Osteoblast (primary cell): ENCODE measurements around the gene AAK1. TPM values are rescaled to one million over a fixed set of nuclear protein-coding genes. Genes with fewer than 3 reads are reported as not detected.
A peak's percentile ranks its signal among the peaks of the same experiment; 100 is the strongest.

ENCODE experiments used
- DNase-seq: peaks from one replicate; pipeline ENCODE4 v3.0.0; 2011; ENCODE audit warnings: low spot score, mixed read lengths; ENCODE audit not compliant: insufficient read length; ENCODE audit errors: missing footprints
- H2AFZ ChIP-seq: 2 replicates; pipeline ENCODE4 v1.6.0; 2011; ENCODE audit warnings: mild to moderate bottlenecking, low read length
- H3K27ac ChIP-seq: 2 replicates; pipeline ENCODE4 v1.5.1; 2011; ENCODE audit warnings: mild to moderate bottlenecking, low read depth, low read length, moderate library complexity
- H3K27me3 ChIP-seq: 2 replicates; pipeline ENCODE4 v1.6.0; 2012; ENCODE audit warnings: mild to moderate bottlenecking, control low read depth, inconsistent platforms, low read length, moderate library complexity; ENCODE audit not compliant: insufficient read depth
- H3K36me3 ChIP-seq: 2 replicates; pipeline ENCODE4 v1.5.1; 2011; ENCODE audit warnings: mild to moderate bottlenecking, low read length, control low read depth, moderate library complexity; ENCODE audit not compliant: insufficient read depth
- H3K4me1 ChIP-seq: 2 replicates; pipeline ENCODE4 v1.5.1; 2011; ENCODE audit warnings: mild to moderate bottlenecking, low read length, control low read depth, moderate library complexity; ENCODE audit not compliant: insufficient read depth
- H3K4me2 ChIP-seq: 2 replicates; pipeline ENCODE4 v1.6.0; 2011; ENCODE audit warnings: mild to moderate bottlenecking, low read length; ENCODE audit not compliant: insufficient read depth
- H3K4me3 ChIP-seq: fragments of 200-600 bp; sonication (generic); 3 replicates; pipeline ENCODE4 v1.5.1; 2012; ENCODE audit warnings: mild to moderate bottlenecking, low read length, inconsistent platforms; ENCODE audit not compliant: insufficient read depth
- H3K79me2 ChIP-seq: 2 replicates; pipeline ENCODE4 v1.6.0; 2012; ENCODE audit warnings: mild to moderate bottlenecking, low read length, control low read depth, inconsistent platforms; ENCODE audit not compliant: insufficient read depth
- H3K9me3 ChIP-seq: 2 replicates; pipeline ENCODE4 v1.5.1; 2011; ENCODE audit warnings: low read depth, low read length, control low read depth
- H4K20me1 ChIP-seq: 2 replicates; pipeline ENCODE4 v1.6.0; 2012; ENCODE audit warnings: mild to moderate bottlenecking, low read length, control low read depth; ENCODE audit not compliant: insufficient read depth
- total RNA-seq: library from RNA; depleted of rRNA; stranded (reverse); fragments of >200 nt; gene quantifications from 2 replicates; pipeline ENCODE4 v1.2.3, GENCODE V29; 2012
- TF ChIP-seq, protein P1 (sequence below): IDR thresholded peaks from 2 replicates; pipeline ENCODE4 v1.5.1; 2011; ENCODE audit warnings: mild to moderate bottlenecking, low read depth, low read length, moderate library complexity; ENCODE audit errors: extremely low read depth

Gene AAK1
- total RNA-seq, 1 donor = 61.9 TPM

DNA sequence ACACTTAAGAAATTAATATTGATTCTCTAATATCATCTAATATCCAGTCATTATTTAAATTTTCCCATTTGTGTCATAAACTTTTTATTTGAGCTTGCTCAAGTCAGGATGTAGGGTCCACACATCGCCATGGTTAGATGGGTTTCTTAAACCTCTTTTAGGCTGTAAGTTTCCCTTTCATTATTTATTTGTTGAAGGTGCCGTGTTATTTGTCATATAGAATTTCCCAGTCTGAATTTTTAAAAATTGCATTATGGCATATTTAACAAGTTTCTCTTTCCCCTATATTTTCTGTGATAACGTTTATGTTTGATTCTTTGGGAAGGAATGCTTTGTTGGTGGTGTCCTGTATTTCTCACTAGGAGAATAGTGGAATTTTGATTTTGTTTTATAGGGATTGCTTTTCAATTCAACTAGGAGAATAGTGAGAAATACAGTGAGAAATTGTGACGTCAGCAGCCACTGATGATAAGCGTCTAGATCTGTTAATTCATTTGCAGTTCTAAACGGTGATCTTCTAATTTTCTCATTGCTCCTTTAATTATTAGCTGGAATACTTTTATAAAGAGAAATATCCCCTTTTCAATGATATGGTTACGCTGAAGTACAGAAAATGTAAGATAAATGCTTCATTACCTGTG, 44.6 kb upstream of the AAK1 start:
- H3K36me3 ChIP-seq = no peaks in the 10 kb centered on the region
- no peak overlapping the region for H3K4me2 ChIP-seq
- H3K4me3 ChIP-seq = no peak overlapping the region
- H4K20me1 ChIP-seq = no peaks in the 10 kb centered on the region
- peaks cover 19% of the 10 kb centered on the region for H3K4me1 ChIP-seq
- H3K79me2 ChIP-seq = no peaks in the 10 kb centered on the region
- H3K9me3 ChIP-seq = no peaks in the 10 kb centered on the region
- no peak overlapping the region for H3K27ac ChIP-seq
- TF ChIP-seq, protein P1, sequence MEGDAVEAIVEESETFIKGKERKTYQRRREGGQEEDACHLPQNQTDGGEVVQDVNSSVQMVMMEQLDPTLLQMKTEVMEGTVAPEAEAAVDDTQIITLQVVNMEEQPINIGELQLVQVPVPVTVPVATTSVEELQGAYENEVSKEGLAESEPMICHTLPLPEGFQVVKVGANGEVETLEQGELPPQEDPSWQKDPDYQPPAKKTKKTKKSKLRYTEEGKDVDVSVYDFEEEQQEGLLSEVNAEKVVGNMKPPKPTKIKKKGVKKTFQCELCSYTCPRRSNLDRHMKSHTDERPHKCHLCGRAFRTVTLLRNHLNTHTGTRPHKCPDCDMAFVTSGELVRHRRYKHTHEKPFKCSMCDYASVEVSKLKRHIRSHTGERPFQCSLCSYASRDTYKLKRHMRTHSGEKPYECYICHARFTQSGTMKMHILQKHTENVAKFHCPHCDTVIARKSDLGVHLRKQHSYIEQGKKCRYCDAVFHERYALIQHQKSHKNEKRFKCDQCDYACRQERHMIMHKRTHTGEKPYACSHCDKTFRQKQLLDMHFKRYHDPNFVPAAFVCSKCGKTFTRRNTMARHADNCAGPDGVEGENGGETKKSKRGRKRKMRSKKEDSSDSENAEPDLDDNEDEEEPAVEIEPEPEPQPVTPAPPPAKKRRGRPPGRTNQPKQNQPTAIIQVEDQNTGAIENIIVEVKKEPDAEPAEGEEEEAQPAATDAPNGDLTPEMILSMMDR = no peak
- peak; percentile 14 for DNase-seq
- H3K27me3 ChIP-seq = peaks cover 2% of the 10 kb centered on the region
- H2AFZ ChIP-seq = no peak overlapping the region

DNA sequence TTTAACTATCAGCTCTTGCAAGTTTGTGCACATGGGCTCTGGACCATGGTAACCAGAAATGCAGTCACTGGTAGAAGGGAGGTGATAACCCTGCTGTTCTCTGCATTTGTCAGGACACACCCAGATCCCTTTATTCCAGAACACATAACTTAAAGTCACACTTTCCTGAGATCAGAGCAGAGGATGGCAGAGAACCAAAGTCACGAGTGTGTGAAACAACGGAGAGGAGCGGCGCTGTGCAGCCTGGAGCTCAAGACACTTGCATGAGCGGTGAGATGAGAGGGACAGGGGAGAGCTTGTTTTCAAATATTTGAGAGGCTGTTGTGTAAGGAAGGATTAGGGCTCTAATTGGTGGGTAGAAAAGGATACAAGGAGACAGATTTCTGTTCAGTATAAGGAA, 43.3 kb upstream of the AAK1 start:
- TF ChIP-seq, protein P1 = no peak
- no peak overlapping the region for H3K4me3 ChIP-seq
- H3K4me2 ChIP-seq = no peak overlapping the region
- no peaks in the 10 kb centered on the region for H3K36me3 ChIP-seq
- DNase-seq = no peak
- no peaks in the 10 kb centered on the region for H3K9me3 ChIP-seq
- peaks cover 2% of the 10 kb centered on the region for H3K27me3 ChIP-seq
- no peak overlapping the region for H2AFZ ChIP-seq
- H3K79me2 ChIP-seq = no peaks in the 10 kb centered on the region
- no peak overlapping the region for H3K27ac ChIP-seq
- H3K4me1 ChIP-seq = peaks cover 16% of the 10 kb centered on the region
- no peaks in the 10 kb centered on the region for H4K20me1 ChIP-seq

DNA sequence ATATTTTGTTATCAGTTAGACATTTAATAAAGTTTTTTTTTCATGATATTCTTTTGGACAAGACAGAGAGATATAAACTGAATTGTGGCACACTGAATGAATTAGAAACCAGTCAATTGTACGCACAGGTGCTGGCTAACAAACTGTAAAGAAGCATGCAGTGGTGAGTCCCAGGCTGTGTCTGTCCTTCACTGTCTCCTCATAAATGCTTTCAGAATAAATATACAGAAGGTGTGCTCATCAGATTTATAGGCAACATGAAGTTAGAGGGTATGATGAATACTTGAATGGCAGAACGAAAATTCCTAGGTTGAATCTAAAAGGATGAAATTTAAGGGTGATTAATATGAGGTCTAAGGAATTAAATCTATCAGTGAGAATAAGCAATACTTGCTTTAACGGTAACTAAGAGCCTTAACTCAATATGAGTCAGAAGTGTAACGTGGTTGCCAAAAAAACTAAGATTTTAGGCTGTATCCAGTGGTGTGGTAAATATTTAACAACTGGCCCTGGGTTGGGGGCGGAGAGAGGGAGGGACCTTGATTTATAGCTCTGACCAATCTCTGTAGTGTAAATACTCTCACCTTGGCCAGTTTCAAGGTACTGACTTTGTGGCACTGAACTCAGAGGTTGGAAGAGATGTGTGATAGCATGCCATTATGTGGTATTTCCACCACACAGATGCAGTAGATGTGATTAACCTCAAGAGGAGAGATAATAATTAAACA, 41.9 kb upstream of the AAK1 start:
- H3K4me1 ChIP-seq = peaks cover 16% of the 10 kb centered on the region
- no peaks in the 10 kb centered on the region for H3K36me3 ChIP-seq
- H3K9me3 ChIP-seq = no peaks in the 10 kb centered on the region
- TF ChIP-seq, protein P1 = no peak
- peak overlapping the region; percentile 12 for H2AFZ ChIP-seq
- no peak overlapping the region for H3K27ac ChIP-seq
- no peak overlapping the region for H3K4me3 ChIP-seq
- H4K20me1 ChIP-seq = no peaks in the 10 kb centered on the region
- peaks cover 2% of the 10 kb centered on the region for H3K27me3 ChIP-seq
- no peaks in the 10 kb centered on the region for H3K79me2 ChIP-seq
- no peak overlapping the region for H3K4me2 ChIP-seq
- peak; percentile 11 for DNase-seq
